Heart right ventricle (tissue), 16 donors: ENCODE measurements around the gene MICALL1. TPM values are rescaled to one million over a fixed set of nuclear protein-coding genes. Genes with fewer than 3 reads are reported as not detected.

ENCODE experiments used
- ATAC-seq, 8 donors: fragments of 200-7000 bp; cut with Tn5 transposase; one replicate each; pipeline ENCODE4 v1.9.1; 2020; ENCODE audit warnings: mild to moderate bottlenecking in 8 of 8, moderate library complexity in 8 of 8, moderate number of reproducible peaks in 1 of 8
- DNase-seq, 2 donors: peaks; one replicate each; pipeline ENCODE4 v3.0.0-alpha.2; 2020
- H3K27ac ChIP-seq, 10 donors: fragments of 200-600 bp; sonication (generic) in 2 of 10; one replicate each; pipeline versions ENCODE4 v1.5.0 to v1.8.0; 2020 to 2022; ENCODE audit warnings: mild to moderate bottlenecking in 3 of 10
- H3K27me3 ChIP-seq, 7 donors: fragments of 200-600 bp; one replicate each; pipeline ENCODE4 v1.8.0; 2021 to 2022; ENCODE audit warnings: mild to moderate bottlenecking in 2 of 7
- H3K36me3 ChIP-seq, 9 donors: fragments of 200-600 bp; sonication (generic) in 1 of 9; one replicate each; pipeline versions ENCODE4 v1.5.0 to v1.8.0; 2020 to 2022; ENCODE audit warnings: mild to moderate bottlenecking in 2 of 9
- H3K4me1 ChIP-seq, 9 donors: fragments of 200-600 bp; sonication (generic) in 1 of 9; one replicate each; pipeline versions ENCODE4 v1.5.0 to v1.8.0; 2020 to 2022; ENCODE audit warnings: mild to moderate bottlenecking in 4 of 9
- H3K4me3 ChIP-seq, 10 donors: fragments of 200-600 bp; sonication (generic) in 2 of 10; one replicate each; pipeline versions ENCODE4 v1.5.0 to v1.8.0; 2020 to 2022; ENCODE audit warnings: mild to moderate bottlenecking in 7 of 10, moderate library complexity in 2 of 10
- H3K9me3 ChIP-seq, 11 donors: fragments of 200-600 bp in 10 of 11; sonication (generic) in 2 of 11; one replicate each; pipeline versions ENCODE4 v1.5.0 to v1.8.0; 2013 to 2022; ENCODE audit warnings: mild to moderate bottlenecking in 2 of 11, control low read depth in 1 of 11, moderate library complexity in 1 of 11
- CTCF ChIP-seq, 9 donors: fragments of 200-600 bp; sonication (generic) in 2 of 9; IDR thresholded peaks; one replicate each; pipeline versions ENCODE4 v1.5.0 to v1.8.0; 2021 to 2022; ENCODE audit warnings: antibody characterized with exemption in 9 of 9, mild to moderate bottlenecking in 5 of 9, moderate library complexity in 1 of 9
- WGBS, 2 donors: extraction: QIAGEN DNeasy Blood & Tissue Kit; methylation state at CpG; one replicate each; pipeline ENCODE4 v1.1.7; 2013; ENCODE audit warnings: inconsistent platforms in 1 of 2; 5-methylcytosine and 5-hydroxymethylcytosine counted together
- intact Hi-C, 10 donors: fragments of 100-400 bp; cut with DNase I; formaldehyde crosslinking; loops; one replicate each; pipeline versions ENCODE4 v1.11.1 to v1.14.2; 2022
- polyA plus RNA-seq, 2 donors: library from polyadenylated mRNA; stranded (reverse); fragments of 200-250 nt; gene quantifications; one replicate each; pipeline ENCODE4 v1.2.3, GENCODE V29; 2013
- total RNA-seq, 10 donors: library from RNA; stranded (reverse); fragmentation: NEBNext Ultra II Directional in 3 of 10; extraction: Animal tissue kit (Norgen Biotek cat#: 25700) in 3 of 10; gene quantifications; one replicate each; pipeline versions ENCODE4 v1.2.1 to v1.2.4, GENCODE V29; 2021 to 2023
- donor health status: Arrhythmogenic right ventricular cardiomyopathy.
- donor health status: ischemic (EF 13 %, LVEDD 7.1; RV severe dilation, severe dysfunction).
- donor health status: healthy with polysubstance abuse.
- donor health status: DM: no; HTN: yes; CAD: no.
- donor health status: DM: no; HTN: no; CAD: no.
- donor health status: ischemic (EF 25% LVEDD 6.9; RV normal size, moderate dysfunction).
- donor health status: ischemic (EF 25% LVEDD 5.7; RV mildly dilated, moderate dysfunction).
- donor health status: healthy.
- donor health status: DM: yes; HTN: yes; CAD: no.
- donor health status: Ischemic cardiomyopathy.
- donor health status: ischemic (EF 35%, LVEDD 5.7; RV mildly dilated, moderate dysfunction).
- donor health status: nonischemic (EF 11% LVEDD 7.7; RV severe dilation, severe dysfunction).
- donor health status: DM: yes; HTN: yes; CAD: no.
- donor health status: PGD.
- donor health status: ischemic (EF 29% LVEDD 5.4; RV normal size, mild dysfunction).
- donor health status: nonischemic (EF 23%, LVEDD 6.1; RV moderate dilation, normal function).

The MICALL1 gene
- total and polyA plus RNA-seq, 12 donors: 9.3 to 26.9 (median 15.5) TPM

GRCh38 chr22:37967637-37968451, 61.7 kb downstream of the MICALL1 start:
- intact Hi-C loops: loop anchor here in 7 of 10 donors (5.0 to 10.0 kb wide), 4 partner anchors 81 to 153 kb away; no protein-coding TSS in a partner anchor
- 81 to 84% methylated on average over 14 of the region's 14 CpGs for WGBS, 2 donors

GRCh38 chr22:37968452-37969251, 62.6 kb downstream of the MICALL1 start:
- Histone ChIP-seq H3K4me1 (peaks cover 0 to 25% (median 12%) of the 10 kb centered on the region in 9 donors), H3K27me3 (no peaks in the 10 kb centered on the region), H3K27ac (no peak overlapping the region), H3K4me3 (no peak overlapping the region), H3K9me3 (no peaks in the 10 kb centered on the region), H3K36me3 (peaks cover 0 to 69% (median 16%) of the 10 kb centered on the region in 9 donors)
- no peak for TF ChIP-seq CTCF (IDR thresholded peaks at IDR 0.05)
- ATAC-seq: no peak
- intact Hi-C loops: loop anchor here in 7 of 10 donors (5.0 to 10.0 kb wide), 4 partner anchors 81 to 154 kb away; no protein-coding TSS in a partner anchor
- WGBS, 2 donors: 93% methylated on average over 5 of the region's 5 CpGs
- no peak for DNase-seq

More at GRCh38 chr22:37967637-37968451, 61.7 kb downstream of the MICALL1 start:
- H3K4me1 ChIP-seq: peaks cover 0 to 25% (median 12%) of the 10 kb centered on the region in 9 donors
- H3K27ac ChIP-seq: no peak overlapping the region
- H3K36me3 ChIP-seq: peaks cover 0 to 74% (median 22%) of the 10 kb centered on the region in 9 donors
- no peaks in the 10 kb centered on the region for H3K9me3 ChIP-seq
- no peak for TF ChIP-seq CTCF (IDR thresholded peaks at IDR 0.05)
- DNase-seq: no peak
- H3K4me3 ChIP-seq: no peak overlapping the region
- no peaks in the 10 kb centered on the region for H3K27me3 ChIP-seq
- no peak for ATAC-seq

- Histone ChIP-seq H3K36me3 (peaks cover 0 to 64% (median 14%) of the 10 kb centered on the region in 9 donors), H3K9me3 (no peaks in the 10 kb centered on the region), H3K4me1 (peaks cover 0 to 9% (median 4%) of the 10 kb centered on the region in 9 donors), H3K27ac (no peak overlapping the region), H3K27me3 (no peaks in the 10 kb centered on the region), H3K4me3 (no peak overlapping the region)
- intact Hi-C loops: no loop called here
- WGBS, 2 donors: 86 to 95% methylated on average over 4 of the region's 4 CpGs
- ATAC-seq: no peak
- TF ChIP-seq CTCF (IDR thresholded peaks at IDR 0.05): no peak
- no peak for DNase-seq
Observed at GRCh38 chr22:37970864-37971263, 64.8 kb downstream of the MICALL1 start.
